RWPE2 (cell line): ENCODE results near the gene SPOCD1.

ENCODE experiments used
- ATAC-seq: fragments of 200-7000 bp; cut with Tn5 transposase; 3 replicates; pipeline ENCODE4 v1.9.1; 2021; ENCODE audit warnings: low read depth
- DNase-seq: peaks from one replicate; pipeline ENCODE4 v3.0.0-alpha.2; 2020; ENCODE audit warnings: low spot score
- H3K27ac ChIP-seq: fragments of 450-650 bp; 2 replicates; pipeline ENCODE4 v1.5.1; 2017; ENCODE audit warnings: mild to moderate bottlenecking; ENCODE audit not compliant: poor library complexity, severe bottlenecking
- H3K27me3 ChIP-seq: fragments of 250-450 bp; sonication (Bioruptor Pico); 2 replicates; pipeline ENCODE4 v1.5.1; 2021; ENCODE audit warnings: mild to moderate bottlenecking, moderate library complexity; ENCODE audit not compliant: insufficient read depth, poor library complexity, severe bottlenecking
- H3K36me3 ChIP-seq: fragments of 250-450 bp; sonication (Bioruptor Pico); 2 replicates; pipeline ENCODE4 v1.5.1; 2020; ENCODE audit warnings: low read depth, mild to moderate bottlenecking, moderate library complexity
- H3K4me1 ChIP-seq: fragments of 250-450 bp; sonication (Bioruptor Pico); 2 replicates; pipeline ENCODE4 v1.5.1; 2021; ENCODE audit warnings: mild to moderate bottlenecking, moderate library complexity; ENCODE audit not compliant: insufficient read depth, poor library complexity, severe bottlenecking
- H3K4me3 ChIP-seq: fragments of 250-450 bp; sonication (Bioruptor Pico); 2 replicates; pipeline ENCODE4 v1.5.1; 2021; ENCODE audit warnings: mild to moderate bottlenecking, moderate library complexity; ENCODE audit not compliant: severe bottlenecking
- H3K9me3 ChIP-seq: fragments of 250-450 bp; sonication (Bioruptor Pico); 2 replicates; pipeline ENCODE4 v1.5.1; 2021; ENCODE audit warnings: mild to moderate bottlenecking, moderate library complexity; ENCODE audit not compliant: severe bottlenecking
- CTCF ChIP-seq: fragments of 450-650 bp; IDR thresholded peaks from one replicate; pipeline ENCODE4 v1.5.1; 2017; ENCODE audit warnings: mild to moderate bottlenecking, moderate library complexity; ENCODE audit not compliant: poor library complexity, severe bottlenecking

Gene SPOCD1

GRCh38 chr1:31836638-31837037, 20.8 kb upstream of the SPOCD1 start:
- Histone ChIP-seq H3K4me3 (no peak overlapping the region), H3K27me3 (no peaks in the 10 kb centered on the region), H3K27ac (no peak overlapping the region), H3K36me3 (no peaks in the 10 kb centered on the region), H3K4me1 (no peaks in the 10 kb centered on the region), H3K9me3 (no peaks in the 10 kb centered on the region)
- no peak for DNase-seq
- TF ChIP-seq CTCF: no peak
- ATAC-seq: no peak

- DNase-seq: no peak
- no peak for TF ChIP-seq CTCF
These were observed 19.6 kb upstream of the SPOCD1 start for GRCh38 chr1:31835415-31835814.

GRCh38 chr1:31834501-31834900, 18.7 kb upstream of the SPOCD1 start:
- TF ChIP-seq CTCF: no peak
- Histone ChIP-seq H3K27me3 (no peaks in the 10 kb centered on the region), H3K9me3 (no peaks in the 10 kb centered on the region), H3K36me3 (no peaks in the 10 kb centered on the region), H3K4me1 (no peaks in the 10 kb centered on the region), H3K4me3 (no peak overlapping the region), H3K27ac (no peak overlapping the region)
- ATAC-seq (no peak), DNase-seq (no peak)

More at GRCh38 chr1:31835415-31835814, 19.6 kb upstream of the SPOCD1 start:
- Histone ChIP-seq H3K4me1 (no peaks in the 10 kb centered on the region), H3K27ac (no peak overlapping the region), H3K27me3 (no peaks in the 10 kb centered on the region), H3K4me3 (no peak overlapping the region), H3K36me3 (no peaks in the 10 kb centered on the region), H3K9me3 (no peaks in the 10 kb centered on the region)
- ATAC-seq: no peak

- TF ChIP-seq CTCF: no peak
- H3K9me3 ChIP-seq: no peaks in the 10 kb centered on the region
- H3K27me3 ChIP-seq: no peaks in the 10 kb centered on the region
- ATAC-seq (0 out of 3 replicates have a peak, but pooled peaks have one; percentile 14), DNase-seq (no peak)
- H3K36me3 ChIP-seq: no peaks in the 10 kb centered on the region
- H3K4me3 ChIP-seq: no peak overlapping the region
- H3K27ac ChIP-seq: no peak overlapping the region
- H3K4me1 ChIP-seq: no peaks in the 10 kb centered on the region
These were observed 15.9 kb upstream of the SPOCD1 start for GRCh38 chr1:31831397-31832378.

GRCh38 chr1:31830511-31830910, 14.7 kb upstream of the SPOCD1 start:
- Histone ChIP-seq H3K27ac (no peak overlapping the region), H3K9me3 (no peaks in the 10 kb centered on the region), H3K4me3 (no peak overlapping the region), H3K4me1 (no peaks in the 10 kb centered on the region), H3K27me3 (no peaks in the 10 kb centered on the region), H3K36me3 (no peaks in the 10 kb centered on the region)
- TF ChIP-seq CTCF: no peak
- no peak for DNase-seq
- no peak for ATAC-seq
